HG02973 (cell line): ENCODE measurements around the gene TBC1D2.
"Not testable (repeated sequence)": the region's sequence is repeated elsewhere in the genome, so short reads cannot be mapped to it uniquely, and the experiment has no call there.

Source experiments
- ATAC-seq: cut with Tn5 transposase; IDR thresholded peaks from one replicate; pipeline ENCODE4 v1.9.1; 2021; ENCODE audit warnings: moderate library complexity; ENCODE audit not compliant: unreplicated experiment

The TBC1D2 gene

DNA sequence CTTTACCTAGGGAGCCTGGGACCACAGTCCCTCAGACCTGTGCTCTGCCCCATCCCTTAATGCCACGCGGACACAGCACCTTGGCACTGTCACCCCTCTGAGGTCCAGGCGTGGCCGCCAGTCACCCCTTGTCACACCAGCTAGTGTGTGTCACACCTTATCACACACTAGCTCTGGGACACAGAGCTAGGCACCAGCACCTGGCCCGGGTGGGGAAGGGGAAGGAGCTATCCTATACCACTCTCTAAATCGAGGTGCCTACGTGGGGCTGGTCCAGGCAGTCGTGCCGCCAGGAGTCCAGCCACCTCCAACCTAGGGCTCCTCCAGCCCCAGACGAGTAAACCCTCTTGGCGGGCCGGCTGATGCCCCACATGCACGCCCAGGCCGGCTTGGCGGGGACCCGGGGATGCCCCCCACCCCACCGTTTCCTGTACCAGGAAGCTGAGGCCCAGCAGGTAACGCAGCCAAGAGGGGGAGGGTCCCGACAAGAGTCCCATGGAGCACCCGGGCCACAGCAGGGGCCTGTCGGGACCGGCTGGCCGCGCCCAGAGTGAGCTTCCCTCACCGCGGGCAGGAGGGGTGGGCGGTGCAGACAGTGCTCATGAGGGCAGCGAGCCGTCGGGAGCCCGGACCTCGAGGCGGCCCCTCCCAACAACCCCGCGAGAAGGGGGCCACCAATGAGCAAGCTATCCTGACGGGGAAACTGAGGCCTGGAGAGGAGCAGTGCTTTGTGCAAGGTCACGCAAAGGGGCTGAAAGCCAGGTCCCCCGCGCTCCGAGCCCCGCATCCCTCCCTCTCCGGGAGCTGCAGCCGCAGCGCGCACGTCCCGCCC is 63.6 kb downstream of the TBC1D2 start:
- peak; percentile 10 for ATAC-seq

GRCh38 chr9:98191181-98191608 is 64.3 kb downstream of the TBC1D2 start:
- ATAC-seq: no peak

- no peak for ATAC-seq
Measured at GRCh38 chr9:98190757-98191105, 64.7 kb downstream of the TBC1D2 start.

DNA sequence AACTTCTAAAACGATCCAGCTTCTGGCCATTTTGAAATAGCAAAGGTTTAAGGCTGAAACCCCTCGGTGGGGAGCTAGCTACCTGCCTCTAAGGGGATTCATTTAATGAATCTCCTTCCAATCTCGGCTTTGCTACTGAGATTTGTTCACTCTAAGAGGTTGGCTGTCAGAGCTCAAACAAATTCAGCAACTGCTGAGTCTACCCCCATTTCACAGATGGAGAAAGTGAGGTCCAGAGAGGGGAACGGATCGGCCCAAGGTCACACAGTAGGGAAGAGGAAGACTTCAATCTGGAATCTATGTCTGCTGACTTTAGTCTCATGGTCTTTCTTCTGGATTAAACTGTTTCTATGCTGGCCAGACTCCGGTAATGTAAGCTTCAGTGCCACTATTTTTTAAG is 66.0 kb downstream of the TBC1D2 start:
- no peak for ATAC-seq

DNA sequence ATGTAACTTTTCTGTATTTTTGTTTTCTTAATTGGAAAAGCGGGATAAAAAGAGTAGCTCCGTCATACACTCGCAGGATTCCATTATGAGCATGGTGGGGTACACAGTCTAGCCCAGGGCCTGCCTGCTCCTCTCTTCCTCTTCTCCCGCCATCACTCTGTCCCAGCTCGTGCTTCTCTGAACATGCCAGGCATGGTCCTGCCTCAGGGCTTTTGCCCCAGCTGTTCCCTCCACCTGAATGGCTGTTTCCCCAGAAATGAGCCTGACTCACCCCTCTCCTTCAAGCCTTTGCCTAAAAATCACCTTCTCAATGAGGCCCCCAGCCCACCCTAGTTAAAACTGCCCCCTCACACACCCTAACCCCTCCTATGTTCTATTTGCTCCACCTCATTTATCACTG is 67.5 kb downstream of the TBC1D2 start:
- ATAC-seq: no peak

- ATAC-seq: no peak
Measured at GRCh38 chr9:98186236-98186635, 69.2 kb downstream of the TBC1D2 start.

DNA sequence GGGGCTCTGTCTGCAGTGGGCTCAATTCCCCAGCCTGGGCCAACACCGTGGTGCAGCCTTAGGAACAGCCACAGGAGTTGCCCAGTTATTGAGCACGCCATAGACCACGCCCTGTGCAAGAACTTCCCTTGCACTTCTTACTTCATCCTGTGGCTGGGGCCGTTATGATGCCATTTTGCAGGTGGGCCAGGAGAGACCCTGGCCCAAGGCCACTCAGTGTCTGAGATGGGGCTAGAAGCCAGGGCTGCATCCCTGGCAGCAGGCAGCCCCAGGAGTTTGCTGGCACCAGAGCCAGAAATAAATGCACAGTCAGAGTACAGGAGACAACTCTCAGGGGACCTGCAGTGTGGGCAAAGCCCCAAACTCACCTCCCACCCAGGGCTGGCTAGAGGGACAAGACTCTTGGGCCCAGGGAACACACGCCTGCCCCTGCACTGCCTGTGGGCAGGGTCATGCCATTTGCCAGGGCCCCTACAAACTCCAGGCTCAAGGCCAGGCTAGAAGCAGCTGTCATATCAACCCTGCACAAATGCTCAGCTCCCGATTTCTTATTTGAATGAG is 69.8 kb downstream of the TBC1D2 start:
- ATAC-seq: no peak

DNA sequence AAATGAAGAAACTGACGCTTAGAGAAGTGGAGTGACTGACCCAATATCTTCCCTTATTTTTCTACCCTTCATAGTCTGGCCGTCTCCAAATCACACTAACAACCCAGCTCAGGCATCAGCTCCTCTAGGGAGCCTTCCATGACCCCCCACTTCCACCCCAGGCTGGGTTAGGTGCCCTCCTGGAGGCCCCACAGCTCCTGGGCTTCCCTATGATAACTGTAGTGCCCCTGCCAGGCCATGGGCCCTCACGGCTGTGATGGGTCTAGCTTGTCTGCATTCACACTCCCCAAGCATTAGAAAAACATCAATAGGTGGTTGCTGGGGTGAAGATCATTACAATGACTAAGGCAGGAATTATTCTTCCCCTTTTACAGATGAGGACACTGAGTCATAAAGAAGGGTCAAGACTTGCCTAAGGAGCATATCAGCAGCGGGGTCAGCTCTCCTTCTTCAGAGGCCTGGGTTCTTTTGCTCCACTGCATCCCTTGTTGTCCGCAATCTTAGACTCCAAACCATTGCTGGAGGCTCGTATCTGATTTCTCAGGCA is 70.4 kb downstream of the TBC1D2 start:
- no peak for ATAC-seq

DNA sequence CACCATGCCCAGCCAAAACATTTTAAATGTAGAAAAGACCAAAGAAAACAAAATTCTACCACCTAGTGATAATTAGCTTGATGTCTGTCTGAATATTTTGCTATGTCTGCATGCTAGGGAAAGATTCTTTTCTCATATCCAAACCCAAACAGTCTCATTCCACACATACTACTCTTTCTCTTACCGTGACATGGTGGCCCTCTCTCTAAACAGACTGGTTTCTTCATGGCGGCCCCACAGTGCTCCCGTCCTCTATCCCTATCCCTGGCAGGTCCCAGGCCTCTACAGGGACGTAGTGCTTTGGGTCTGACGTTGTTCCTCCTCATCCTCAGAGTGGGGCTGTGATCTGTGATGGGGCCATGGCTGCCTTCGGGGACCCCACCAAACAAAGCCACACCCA is 71.1 kb downstream of the TBC1D2 start:
- no peak for ATAC-seq

- no peak for ATAC-seq
Measured at GRCh38 chr9:98182889-98183599, 72.4 kb downstream of the TBC1D2 start.

DNA sequence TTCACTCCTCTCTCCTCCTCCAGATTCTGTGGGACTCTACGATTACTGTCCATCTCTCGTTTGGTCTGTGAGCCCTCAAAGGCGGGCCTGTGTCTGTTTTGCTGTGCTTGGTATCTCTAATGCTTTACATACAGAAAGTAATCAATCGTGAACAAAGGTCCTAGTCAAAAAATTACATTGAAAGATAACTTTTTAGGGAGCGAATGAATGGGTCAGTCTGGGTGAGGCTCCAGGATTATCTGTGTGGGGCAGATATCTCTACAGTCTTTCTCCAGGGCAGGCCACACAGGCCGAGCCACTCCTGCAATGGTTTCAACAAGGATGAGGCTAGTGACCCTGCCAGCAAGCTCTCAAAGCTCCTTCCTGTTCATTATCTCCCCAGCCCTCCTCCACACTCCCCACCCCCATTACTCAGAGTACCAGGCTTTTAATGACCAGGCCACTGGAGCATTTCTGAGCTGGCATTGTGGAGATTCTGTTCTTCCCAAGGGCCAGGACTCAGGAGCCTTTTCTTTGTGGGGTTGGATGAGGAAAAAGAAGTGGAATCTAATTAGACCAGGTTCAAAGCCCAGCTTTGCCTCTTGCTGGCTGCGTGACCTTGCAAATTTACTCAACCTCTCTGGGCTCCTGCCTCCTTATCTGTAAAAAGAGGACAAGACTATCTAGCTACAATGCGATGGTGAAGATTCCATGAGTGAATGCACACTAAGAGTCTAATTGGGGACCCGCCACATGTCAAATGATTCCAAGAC is 73.2 kb downstream of the TBC1D2 start:
- no peak for ATAC-seq

DNA sequence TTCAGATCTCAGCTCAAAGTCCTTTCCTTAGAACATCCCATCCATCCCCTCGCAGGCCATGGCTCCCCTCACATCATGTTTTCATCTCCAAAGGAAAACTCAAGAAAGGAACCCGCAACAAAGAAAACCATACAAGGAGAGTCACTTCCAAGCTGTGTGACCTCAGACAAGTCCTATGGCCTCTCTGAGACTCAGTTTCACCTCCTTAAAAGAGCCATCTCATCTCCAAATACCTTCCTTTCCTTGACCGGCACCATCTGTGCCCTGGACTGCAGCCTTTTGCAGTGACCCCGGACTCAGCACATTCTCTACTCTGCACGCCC is 73.7 kb downstream of the TBC1D2 start:
- ATAC-seq: no peak

- no peak for ATAC-seq
Measured at GRCh38 chr9:98180996-98181395, 74.5 kb downstream of the TBC1D2 start.

GRCh38 chr9:98178874-98179850 is 76.3 kb downstream of the TBC1D2 start:
- no peak for ATAC-seq

GRCh38 chr9:98176391-98177259 is 78.8 kb downstream of the TBC1D2 start:
- no peak for ATAC-seq

GRCh38 chr9:98175762-98176161 is 79.7 kb downstream of the TBC1D2 start:
- ATAC-seq: no peak

DNA sequence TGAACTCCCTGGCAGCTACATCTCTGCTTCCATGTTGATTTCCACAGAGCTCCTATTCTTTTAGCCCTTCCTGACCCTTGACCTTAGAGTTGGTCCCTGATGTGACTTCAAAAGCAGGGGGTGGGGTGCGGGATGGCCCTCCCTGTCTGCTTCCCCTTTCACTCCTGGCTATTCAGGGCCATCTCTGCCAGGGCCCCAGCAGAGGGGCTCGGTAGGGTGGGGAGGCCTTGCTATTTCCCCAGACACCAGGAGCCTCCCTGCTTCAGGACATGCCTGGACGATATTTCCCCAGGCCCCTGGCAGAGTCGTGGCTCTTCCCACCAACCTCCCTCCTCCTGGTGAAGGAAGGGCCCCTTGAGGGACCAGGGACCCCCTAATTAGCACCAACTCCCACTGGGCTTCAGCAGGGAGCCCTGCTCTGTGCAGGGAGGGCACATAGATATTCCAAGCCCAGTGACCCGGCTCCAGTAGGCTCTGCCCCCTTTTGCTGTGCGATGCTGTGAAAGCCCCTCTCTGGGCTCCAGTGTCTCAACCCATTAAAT is 80.3 kb downstream of the TBC1D2 start:
- no peak for ATAC-seq

GRCh38 chr9:98174502-98174918 is 80.9 kb downstream of the TBC1D2 start:
- ATAC-seq: not testable (repeated sequence)

DNA sequence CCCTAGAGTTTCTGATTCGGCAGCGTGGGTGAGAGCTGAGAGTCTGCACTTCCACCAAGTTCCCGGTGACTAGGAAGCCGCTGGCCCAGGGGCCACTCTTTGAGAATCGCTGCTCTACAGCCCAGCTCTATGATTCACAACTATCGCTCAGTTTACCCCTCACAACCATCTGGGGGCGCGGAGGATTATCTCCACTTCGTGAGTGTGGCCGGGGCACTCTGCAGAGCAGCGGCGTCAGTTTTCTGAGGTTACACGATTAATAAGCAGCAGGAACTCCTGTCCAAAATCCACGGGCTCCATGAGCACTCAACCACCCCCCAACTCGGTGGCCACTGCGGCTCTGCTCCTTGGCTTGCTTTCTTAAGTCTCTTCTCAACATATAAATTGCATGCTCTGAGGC is 82.3 kb downstream of the TBC1D2 start:
- no peak for ATAC-seq
